IPS-NIHi7 (cell line): ENCODE data around the gene QSOX2.

Experiments used
- DNase-seq: peaks from one replicate; pipeline ENCODE4 v3.0.0; 2012; ENCODE audit warnings: mixed read lengths; ENCODE audit errors: extremely low spot score

QSOX2 gene

GRCh38 chr9:136251264-136252115 lies 5.9 kb upstream of the QSOX2 start:
- DNase-seq = no peak

GRCh38 chr9:136250676-136251075 lies 5.1 kb upstream of the QSOX2 start:
- no peak for DNase-seq

GRCh38 chr9:136249877-136250559 lies 4.4 kb upstream of the QSOX2 start:
- DNase-seq = no peak

GRCh38 chr9:136248951-136249876 lies 3.6 kb upstream of the QSOX2 start:
- no peak for DNase-seq

- no peak for DNase-seq
These were observed 2.5 kb upstream of the QSOX2 start for GRCh38 chr9:136247947-136248637.

- no peak for DNase-seq
These were observed 1.9 kb upstream of the QSOX2 start for GRCh38 chr9:136247551-136247916.

- no peak for DNase-seq
These were observed 1.4 kb upstream of the QSOX2 start for GRCh38 chr9:136246849-136247550.

- no peak for DNase-seq
These were observed 718 bp downstream of the QSOX2 start for GRCh38 chr9:136244969-136245218.

- DNase-seq = no peak
These were observed 1.3 kb downstream of the QSOX2 start for GRCh38 chr9:136244122-136244968.

- DNase-seq = no peak
These were observed 2.0 kb downstream of the QSOX2 start for GRCh38 chr9:136243631-136244030.

GRCh38 chr9:136242918-136243525 lies 2.6 kb downstream of the QSOX2 start:
- DNase-seq = no peak

GRCh38 chr9:136242248-136242647 lies 3.4 kb downstream of the QSOX2 start:
- no peak for DNase-seq

GRCh38 chr9:136241542-136241941 lies 4.1 kb downstream of the QSOX2 start:
- DNase-seq = no peak

- no peak for DNase-seq
These were observed 4.7 kb downstream of the QSOX2 start for GRCh38 chr9:136240941-136241340.

GRCh38 chr9:136239983-136240330 lies 5.7 kb downstream of the QSOX2 start:
- DNase-seq = no peak

GRCh38 chr9:136239135-136239982 lies 6.3 kb downstream of the QSOX2 start:
- no peak for DNase-seq

GRCh38 chr9:136238342-136238732 lies 7.3 kb downstream of the QSOX2 start:
- no peak for DNase-seq

GRCh38 chr9:136237486-136238341 lies 7.9 kb downstream of the QSOX2 start:
- DNase-seq = no peak
